HG02938 (cell line): ENCODE data around the gene SEMA4A.

ENCODE experiments used
- ATAC-seq: cut with Tn5 transposase; IDR thresholded peaks from one replicate; pipeline ENCODE4 v1.9.1; 2021; ENCODE audit warnings: mild to moderate bottlenecking, moderate library complexity; ENCODE audit not compliant: unreplicated experiment

Gene SEMA4A

DNA sequence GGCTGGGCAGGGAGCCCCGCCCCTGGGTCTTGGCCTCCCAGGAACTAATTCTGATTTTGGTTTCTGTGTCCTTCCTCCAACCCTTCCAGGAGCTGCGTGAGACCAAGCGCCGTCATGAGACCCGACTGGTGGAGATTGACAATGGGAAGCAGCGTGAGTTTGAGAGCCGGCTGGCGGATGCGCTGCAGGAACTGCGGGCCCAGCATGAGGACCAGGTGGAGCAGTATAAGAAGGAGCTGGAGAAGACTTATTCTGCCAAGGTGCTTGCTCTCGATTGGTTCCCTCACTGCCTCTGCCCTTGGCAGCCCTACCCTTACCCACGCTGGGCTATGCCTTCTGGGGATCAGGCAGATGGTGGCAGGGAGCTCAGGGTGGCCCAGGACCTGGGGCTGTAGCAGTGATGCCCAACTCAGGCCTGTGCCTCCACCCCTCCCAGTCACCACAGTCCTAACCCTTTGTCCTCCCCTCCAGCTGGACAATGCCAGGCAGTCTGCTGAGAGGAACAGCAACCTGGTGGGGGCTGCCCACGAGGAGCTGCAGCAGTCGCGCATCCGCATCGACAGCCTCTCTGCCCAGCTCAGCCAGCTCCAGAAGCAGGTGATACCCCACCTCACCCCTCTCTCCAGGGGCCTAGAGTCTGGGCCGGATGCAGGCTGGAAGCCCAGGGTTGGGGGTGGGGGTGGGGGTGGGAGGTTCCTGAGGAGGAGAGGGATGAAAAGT is 18.5 kb upstream of the SEMA4A start:
- no peak for ATAC-seq

DNA sequence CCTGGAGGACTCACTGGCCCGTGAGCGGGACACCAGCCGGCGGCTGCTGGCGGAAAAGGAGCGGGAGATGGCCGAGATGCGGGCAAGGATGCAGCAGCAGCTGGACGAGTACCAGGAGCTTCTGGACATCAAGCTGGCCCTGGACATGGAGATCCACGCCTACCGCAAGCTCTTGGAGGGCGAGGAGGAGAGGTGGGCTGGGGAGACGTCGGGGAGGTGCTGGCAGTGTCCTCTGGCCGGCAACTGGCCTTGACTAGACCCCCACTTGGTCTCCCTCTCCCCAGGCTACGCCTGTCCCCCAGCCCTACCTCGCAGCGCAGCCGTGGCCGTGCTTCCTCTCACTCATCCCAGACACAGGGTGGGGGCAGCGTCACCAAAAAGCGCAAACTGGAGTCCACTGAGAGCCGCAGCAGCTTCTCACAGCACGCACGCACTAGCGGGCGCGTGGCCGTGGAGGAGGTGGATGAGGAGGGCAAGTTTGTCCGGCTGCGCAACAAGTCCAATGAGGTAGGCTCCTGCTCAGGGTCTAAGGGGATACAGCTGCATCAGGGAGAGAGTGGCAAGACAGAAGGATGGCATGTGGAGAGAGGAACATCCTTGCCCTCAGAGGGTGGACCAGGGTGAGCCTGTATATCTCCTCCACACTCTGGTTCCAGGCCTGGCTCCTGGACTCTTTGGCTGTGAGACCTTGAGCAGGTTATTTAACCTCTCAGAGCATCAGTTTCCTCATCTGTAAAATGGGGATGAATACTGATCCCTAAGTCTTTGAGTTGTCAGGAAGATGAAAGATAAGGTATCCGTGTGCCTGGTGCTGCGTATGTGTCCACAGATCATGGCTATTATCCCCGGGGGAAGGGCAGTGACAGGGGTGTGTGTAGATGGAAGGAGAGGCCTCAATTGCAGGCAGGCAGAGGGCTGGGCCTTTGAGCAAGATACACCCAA is 17.2 kb upstream of the SEMA4A start:
- no peak for ATAC-seq

- ATAC-seq: no peak
Observed at GRCh38 chr1:156136970-156137483, 16.4 kb upstream of the SEMA4A start.

- ATAC-seq: no peak
Observed at GRCh38 chr1:156138458-156138867, 14.9 kb upstream of the SEMA4A start.

DNA sequence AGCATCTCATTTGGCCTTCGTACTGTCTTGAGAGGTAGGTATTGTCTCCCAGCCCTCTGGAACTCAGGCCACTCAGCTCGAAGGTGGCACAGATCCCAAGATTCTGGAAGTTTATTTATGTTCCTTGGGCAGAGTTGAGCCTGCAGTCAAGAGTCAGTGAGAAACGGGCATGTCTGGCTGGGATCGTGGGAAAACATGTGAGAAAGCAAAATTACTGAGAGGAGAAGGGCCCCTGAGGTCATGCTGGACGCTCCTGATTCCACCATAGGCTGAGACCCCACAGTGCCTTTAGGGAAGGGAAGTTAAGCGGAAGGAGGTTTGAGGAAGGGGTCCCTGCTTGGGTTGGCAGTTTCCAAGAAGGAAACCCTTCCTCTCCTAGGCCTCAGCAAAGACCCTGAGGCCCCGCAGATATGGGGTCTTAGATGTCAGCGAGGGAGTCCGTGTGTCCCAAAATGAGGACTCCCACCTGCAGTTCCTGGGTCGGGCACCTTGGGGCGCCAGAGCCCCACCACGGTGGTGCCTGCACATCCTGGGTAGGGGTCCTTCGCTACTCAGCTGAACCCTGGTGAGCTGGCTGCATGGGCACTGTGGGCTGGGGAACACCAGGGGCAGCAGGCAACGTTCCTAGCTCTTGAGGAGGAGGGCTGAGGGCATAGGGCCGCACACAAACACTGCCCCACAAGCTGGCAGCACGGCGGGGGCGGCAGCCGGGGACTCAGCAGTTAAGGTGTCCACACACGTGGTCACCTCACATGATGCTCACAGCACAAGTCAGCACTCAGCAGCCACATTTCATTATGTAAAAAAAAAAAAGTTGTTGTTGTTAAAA is 12.3 kb upstream of the SEMA4A start:
- no peak for ATAC-seq

- no peak for ATAC-seq
Observed at GRCh38 chr1:156143765-156144489, 9.5 kb upstream of the SEMA4A start.

DNA sequence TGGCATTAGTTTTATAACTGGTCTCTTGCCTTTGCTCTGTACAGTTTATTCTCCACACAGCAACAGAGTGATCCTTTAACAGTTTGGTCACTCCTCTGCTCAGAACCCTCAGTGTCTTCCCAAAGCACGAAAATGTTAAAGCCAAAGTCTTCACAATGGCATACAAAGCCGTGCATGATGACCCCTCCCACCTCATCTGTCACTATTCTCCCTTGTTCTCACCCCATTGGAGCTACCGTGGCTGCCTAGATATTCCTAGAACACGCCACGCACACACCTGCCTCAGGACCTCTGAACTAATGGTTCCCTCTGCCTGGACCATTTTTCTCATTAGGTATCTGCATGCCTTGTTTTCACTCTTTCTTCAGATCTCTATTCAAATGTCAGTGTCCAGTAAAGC is 8.6 kb upstream of the SEMA4A start:
- no peak for ATAC-seq

DNA sequence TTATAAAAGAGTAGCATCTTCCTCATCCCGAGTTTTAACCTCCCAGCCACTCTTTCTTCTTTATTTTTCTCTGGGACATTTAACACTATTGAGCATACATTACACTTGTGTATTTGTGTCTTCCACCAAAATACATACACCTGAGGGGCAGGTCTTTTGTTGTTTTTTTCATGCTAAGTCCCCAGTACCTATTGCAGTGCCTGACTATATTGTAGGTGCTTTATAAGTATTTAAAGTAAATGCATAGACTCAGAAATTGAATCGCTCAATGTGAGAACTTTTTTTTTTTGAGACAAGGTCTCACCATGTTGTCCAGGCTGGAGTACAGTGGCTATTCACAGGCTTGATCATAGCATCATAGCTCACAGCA is 7.8 kb upstream of the SEMA4A start:
- ATAC-seq: no peak

DNA sequence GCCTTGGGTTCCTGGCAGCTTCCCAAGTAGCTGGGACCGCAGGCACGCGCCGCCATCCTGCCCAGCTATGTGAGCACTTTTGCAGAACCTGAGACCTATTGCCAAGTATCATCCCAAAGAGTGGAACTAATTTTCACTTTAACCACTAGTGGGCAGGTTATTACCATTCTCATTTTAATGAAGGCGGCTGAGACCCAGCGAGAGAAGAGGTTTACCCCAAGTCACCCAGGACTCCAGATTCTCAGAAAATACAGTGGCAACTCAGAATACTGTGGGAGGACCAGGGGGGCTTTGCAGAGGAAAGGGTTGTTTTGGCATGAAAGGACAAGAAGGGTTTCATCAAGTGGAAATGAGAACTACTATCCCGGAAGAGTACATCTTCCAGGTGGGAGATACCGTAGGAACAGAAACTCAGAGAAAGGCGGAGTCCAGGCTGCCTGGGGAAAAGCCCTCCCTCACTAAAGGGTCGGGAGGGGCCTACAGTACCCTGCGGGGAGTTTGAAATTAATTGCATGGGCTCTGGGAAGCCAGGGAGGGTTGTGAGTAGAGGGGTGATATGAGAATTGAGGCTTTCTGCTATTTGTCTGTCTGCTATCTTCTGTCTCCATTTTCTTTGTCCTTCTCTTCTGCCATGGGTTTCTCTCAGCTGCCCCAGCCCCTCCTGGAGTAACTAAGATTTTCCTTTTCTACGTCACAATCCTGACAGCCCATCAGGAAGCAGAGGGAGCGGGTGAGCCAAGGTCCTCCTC is 7.2 kb upstream of the SEMA4A start:
- ATAC-seq: no peak

DNA sequence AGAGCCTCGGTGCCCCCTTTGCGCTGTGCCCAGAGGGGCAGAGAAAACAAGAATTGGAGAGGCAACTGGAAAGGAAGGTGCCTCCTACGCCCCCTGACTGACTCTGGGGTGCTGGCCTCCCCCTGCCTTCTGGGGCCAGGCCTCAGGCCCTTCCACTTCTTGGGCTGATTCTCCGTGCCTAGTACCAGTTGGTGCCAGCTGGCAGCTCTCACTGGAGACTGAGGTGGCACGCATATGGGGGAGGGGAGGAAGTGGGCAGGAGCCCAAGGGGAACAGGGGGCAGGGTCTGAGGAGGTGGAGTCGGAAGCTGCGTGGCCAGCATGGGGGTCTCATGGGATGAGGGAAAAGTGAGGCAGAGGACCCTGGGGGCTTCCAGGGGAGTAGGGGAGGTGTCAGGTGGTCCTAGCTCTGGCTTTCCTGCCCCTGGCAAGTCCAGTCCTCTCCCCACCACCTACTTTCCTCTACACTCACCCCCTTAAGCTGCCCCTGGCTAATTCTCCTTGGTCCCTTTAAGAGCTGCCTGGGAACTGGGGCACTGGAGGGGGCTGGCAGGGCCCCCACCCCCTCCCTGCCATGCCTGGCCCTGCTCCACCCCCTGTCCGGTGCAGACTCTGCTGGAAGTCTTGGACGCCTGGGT is 6.5 kb upstream of the SEMA4A start:
- ATAC-seq: no peak

- no peak for ATAC-seq
Observed at GRCh38 chr1:156148216-156148615, 5.2 kb upstream of the SEMA4A start.

- ATAC-seq: peak; percentile 57
Observed at GRCh38 chr1:156149374-156150332, 3.7 kb upstream of the SEMA4A start.

GRCh38 chr1:156150333-156151011 is 2.9 kb upstream of the SEMA4A start:
- no peak for ATAC-seq

DNA sequence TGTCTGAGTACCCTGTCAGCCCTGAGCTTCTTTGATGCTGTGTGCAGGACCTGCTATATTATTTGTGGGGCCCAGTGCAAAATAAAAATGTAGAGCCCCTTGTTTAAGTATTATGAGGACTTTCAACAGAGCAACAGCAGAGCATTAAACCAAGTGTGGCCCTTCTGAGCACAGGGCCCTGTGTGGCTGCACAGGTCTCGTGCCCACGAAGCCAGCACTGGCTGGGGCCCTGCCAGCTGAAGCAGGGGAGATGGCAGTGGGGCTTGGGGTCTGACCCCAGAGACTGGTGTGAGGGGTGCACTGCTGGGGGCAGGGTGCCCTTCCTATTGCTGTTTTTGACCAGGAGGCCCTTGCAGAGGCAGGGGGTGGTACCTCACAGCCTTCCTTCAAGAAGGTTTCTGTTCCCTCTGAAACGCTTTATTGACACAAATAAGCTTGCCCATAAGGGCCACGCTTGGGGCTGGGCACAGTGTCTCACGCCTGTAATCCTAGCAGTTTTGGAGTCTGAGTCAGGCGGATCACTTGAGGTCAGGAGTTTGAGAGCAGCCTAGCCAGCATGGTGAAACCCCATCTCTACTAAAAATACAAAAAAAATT is 2.2 kb upstream of the SEMA4A start:
- no peak for ATAC-seq

GRCh38 chr1:156152628-156153027 is 757 bp upstream of the SEMA4A start:
- ATAC-seq: no peak

GRCh38 chr1:156154317-156154749 is 948 bp downstream of the SEMA4A start:
- ATAC-seq: no peak
